ENCODE results near the gene SLC44A4.
"Not testable (repeated sequence)": the region's sequence is repeated elsewhere in the genome, so short reads cannot be mapped to it uniquely, and the experiment has no call there.

SLC44A4 gene

DNA sequence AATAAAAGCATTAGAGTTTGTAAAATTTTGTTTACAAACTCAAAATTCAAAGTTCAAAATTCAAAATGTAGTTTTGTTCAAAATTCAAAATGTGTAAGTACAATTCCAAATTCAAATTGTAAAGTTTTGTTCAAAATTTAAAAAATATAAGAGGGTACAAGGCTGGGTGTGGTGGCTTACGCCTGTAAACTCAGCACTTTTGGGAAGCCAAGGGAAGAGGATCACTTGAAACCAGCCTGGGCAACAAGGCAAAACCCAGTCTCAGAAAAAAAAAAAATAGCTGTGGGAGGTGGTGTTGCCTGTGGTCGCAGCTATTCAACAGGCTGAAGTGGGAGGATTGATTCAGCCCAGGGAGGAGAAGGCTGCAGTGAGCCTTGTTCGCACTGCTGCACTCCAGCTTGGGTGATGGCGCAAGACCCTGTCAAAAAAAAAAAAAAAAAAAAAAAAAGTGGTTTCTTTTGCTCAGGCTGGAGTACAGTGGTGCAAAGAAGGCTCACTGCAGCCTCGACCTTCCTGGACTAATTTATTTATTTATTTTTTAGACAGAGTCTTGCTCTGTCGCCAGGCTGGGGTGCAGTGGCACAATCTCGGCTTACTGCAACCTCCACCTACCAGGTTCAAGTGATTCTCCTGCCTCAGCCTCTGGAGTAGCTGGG, 28.5 kb upstream of the SLC44A4 start:
- Mint-ChIP-seq H3K4me3 (no peak overlapping the region), H3K4me1 (peaks cover 20% of the 10 kb centered on the region), H3K27ac (no peak overlapping the region), H3K9me3 (no peaks in the 10 kb centered on the region), H3K36me3 (peaks cover 9% of the 10 kb centered on the region)
- ATAC-seq (peak; percentile 53), DNase-seq (ENCODE audit: low spot score in 2 of 2) (no peak)

DNA sequence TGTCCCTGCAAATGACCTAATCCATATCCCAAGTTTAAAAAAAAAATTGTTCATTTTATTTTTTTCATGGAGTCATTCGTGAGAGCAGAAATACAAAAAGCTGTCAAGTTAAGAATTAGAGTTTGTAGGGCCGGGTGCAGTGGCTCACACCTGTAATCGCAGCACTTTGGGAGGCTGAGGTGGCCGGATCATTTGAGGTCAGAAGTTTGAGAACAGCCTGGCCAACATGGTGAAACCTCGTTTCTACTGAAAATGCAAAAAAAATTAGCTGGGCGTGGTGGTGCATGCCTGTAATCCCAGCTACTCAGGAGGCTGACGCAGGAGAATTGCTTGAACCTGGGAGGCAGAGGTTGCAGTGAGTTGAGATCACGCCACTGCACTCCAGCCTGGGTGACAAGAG, 27.9 kb upstream of the SLC44A4 start:
- H3K27ac Mint-ChIP-seq; DNase-seq (ENCODE audit: low spot score in 2 of 2); ATAC-seq; H3K4me3 Mint-ChIP-seq; H3K9me3 Mint-ChIP-seq: not testable (repeated sequence)
- Mint-ChIP-seq H3K4me1 (peaks cover 19% of the 10 kb centered on the region), H3K36me3 (peaks cover 14% of the 10 kb centered on the region)

- Mint-ChIP-seq H3K27ac (no peak overlapping the region), H3K9me3 (no peaks in the 10 kb centered on the region), H3K4me3 (no peak overlapping the region), H3K36me3 (peaks cover 15% of the 10 kb centered on the region), H3K4me1 (peaks cover 19% of the 10 kb centered on the region)
- DNase-seq (ENCODE audit: low spot score in 2 of 2) (no peak), ATAC-seq (no peak)
These were observed 27.3 kb upstream of the SLC44A4 start for GRCh38 chr6:31906122-31906521.

DNA sequence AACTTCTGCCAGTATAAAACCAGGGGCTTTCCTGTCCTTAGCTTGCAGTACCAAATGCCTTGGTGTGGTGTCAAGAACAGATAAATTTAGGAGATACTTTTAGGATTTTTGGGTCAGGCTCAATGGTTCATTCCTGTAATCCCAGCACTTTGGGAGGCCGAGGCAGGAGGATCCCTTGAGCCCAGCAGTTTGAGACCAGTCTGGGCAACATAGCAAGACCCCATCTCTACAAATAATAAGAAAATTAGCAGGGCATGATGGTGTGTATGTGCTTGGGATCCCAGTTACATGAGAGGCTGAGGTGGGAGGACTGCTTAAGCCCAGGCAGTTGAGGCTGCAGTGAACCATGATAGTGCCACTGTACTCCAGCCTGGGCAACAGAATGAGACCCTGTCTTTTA, 26.2 kb upstream of the SLC44A4 start:
- H3K4me1 Mint-ChIP-seq, result peaks cover 19% of the 10 kb centered on the region
- no peak overlapping the region for H3K27ac Mint-ChIP-seq
- ATAC-seq, result no peak
- H3K9me3 Mint-ChIP-seq, result no peaks in the 10 kb centered on the region
- no peak for DNase-seq (ENCODE audit: low spot score in 2 of 2)
- H3K4me3 Mint-ChIP-seq, result no peak overlapping the region
- H3K36me3 Mint-ChIP-seq, result peaks cover 15% of the 10 kb centered on the region

GRCh38 chr6:31903957-31904356, 25.2 kb upstream of the SLC44A4 start:
- Mint-ChIP-seq H3K9me3 (no peaks in the 10 kb centered on the region), H3K27ac (no peak overlapping the region), H3K4me1 (peaks cover 28% of the 10 kb centered on the region), H3K4me3 (no peak overlapping the region), H3K36me3 (peaks cover 15% of the 10 kb centered on the region)
- ATAC-seq, result no peak
- DNase-seq (ENCODE audit: low spot score in 2 of 2), result no peak

- Mint-ChIP-seq H3K4me1 (peaks cover 32% of the 10 kb centered on the region), H3K9me3 (no peaks in the 10 kb centered on the region), H3K27ac (peak within 1 kb of the TSS; percentile 57), H3K4me3 (peak within 1 kb of the TSS; percentile 72), H3K36me3 (peaks cover 15% of the 10 kb centered on the region)
- DNase-seq (ENCODE audit: low spot score in 2 of 2) (peak; percentile 72 to 92), ATAC-seq (peak; percentile 80)
These were observed 23.3 kb upstream of the SLC44A4 start, which contains the start of gene ZBTB12 for GRCh38 chr6:31901953-31902643. ZBTB12 (minus strand) TSS chr6:31902086; CDS start chr6:31901305, 781 bp downstream.

DNA sequence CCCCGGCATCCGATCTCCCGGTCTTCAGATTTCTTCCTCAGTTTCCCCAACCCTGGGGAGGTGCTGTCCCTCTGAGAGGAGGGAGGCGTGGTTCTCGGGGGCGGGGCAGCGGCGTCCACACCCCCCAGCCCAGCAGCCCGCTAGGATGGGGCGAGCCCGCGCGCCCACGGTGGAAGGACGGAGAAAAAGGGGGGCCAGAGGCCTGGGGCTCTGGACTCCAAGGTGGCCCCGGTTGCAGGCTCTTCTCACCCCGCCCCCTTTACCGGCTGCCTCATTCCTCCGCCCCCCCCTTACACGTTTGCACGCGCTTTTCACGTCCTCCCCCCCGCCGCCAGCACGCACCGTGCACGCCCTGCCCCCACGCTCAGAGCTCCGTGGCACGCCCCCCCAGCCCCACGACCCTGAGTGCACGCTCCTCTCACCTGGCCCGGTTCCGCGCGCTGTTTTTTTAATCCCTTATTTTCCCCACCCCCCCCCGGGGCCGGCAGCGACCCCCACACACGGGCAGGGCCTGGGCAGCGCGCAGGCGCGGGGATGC, 22.7 kb upstream of the SLC44A4 start:
- Mint-ChIP-seq H3K27ac (peak overlapping the region; percentile 57), H3K4me1 (peaks cover 35% of the 10 kb centered on the region), H3K9me3 (no peaks in the 10 kb centered on the region), H3K36me3 (peaks cover 18% of the 10 kb centered on the region), H3K4me3 (peak overlapping the region; percentile 72)
- peak; percentile 25 for ATAC-seq
- DNase-seq (ENCODE audit: low spot score in 2 of 2), result peak; percentile 29 to 76

DNA sequence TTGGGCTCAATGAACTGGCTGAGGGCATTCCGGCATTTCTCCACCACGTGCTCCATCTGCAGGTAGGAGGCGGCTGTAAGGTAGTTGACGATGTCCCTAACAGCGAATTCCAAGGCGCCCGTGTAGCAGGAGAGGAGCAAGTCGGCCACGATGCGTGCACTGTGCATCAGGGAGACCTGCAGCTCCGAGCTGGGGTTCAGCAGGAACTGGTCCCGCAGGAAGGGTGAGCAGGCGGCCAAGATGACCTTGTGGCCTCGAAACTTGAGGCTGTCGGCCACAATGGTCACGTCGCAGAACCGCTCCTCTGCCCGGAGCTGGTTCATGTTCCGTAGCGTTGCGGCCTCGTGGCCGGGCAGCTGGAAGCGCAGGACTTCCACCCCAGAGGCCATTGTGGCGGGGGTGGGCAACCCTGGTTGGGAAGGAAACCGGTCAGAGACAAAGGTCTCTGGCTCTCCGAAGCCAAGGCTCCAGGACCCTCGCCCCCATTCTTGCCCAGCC, 22.2 kb upstream of the SLC44A4 start:
- no peaks in the 10 kb centered on the region for H3K9me3 Mint-ChIP-seq
- H3K27ac Mint-ChIP-seq, result no peak overlapping the region
- no peak for DNase-seq (ENCODE audit: low spot score in 2 of 2)
- peaks cover 40% of the 10 kb centered on the region for H3K4me1 Mint-ChIP-seq
- ATAC-seq, result no peak
- peaks cover 23% of the 10 kb centered on the region for H3K36me3 Mint-ChIP-seq
- H3K4me3 Mint-ChIP-seq, result peak overlapping the region; percentile 72

DNA sequence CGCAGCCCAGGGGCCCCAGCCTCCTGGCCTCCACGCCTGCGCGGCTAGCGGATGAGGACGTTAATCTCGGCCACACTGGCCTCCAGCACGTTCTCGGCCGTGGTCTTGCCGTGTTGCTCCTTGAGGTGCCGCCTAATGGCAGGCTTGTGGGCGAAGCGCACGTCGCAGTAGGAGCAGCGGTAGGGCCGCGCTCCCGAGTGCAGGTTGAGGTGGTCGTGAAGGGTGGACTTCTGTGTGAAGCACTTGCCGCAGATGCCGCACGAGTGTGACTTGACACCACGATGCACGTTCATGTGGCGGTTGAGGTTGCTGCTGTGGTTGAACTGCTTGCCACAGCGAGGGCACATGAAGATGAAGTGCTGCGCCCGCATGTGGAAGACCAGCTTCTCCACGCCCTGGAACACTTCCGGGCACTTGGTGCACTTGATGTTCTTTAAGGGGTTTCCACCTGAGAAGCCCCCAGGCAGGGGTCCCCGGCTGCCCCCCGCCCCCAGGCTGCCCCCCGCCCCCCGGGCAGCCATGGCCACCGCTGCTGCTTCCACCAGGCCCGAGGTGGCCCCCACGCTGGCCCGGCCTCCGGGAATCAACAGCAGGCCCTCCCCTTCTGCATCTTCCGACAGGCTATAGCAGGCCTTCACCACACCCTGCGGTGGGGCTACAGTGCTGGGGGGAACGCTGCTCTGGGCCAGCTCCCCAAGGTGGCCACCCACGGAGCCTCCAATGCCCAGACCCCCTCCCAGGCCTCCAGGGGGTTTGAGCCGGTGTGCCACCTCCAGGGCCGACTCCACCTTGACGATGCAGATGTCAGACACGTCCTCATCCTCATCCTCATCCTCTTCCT, 21.3 kb upstream of the SLC44A4 start:
- Mint-ChIP-seq H3K27ac (no peak overlapping the region), H3K4me3 (peak overlapping the region; percentile 94), H3K36me3 (peaks cover 32% of the 10 kb centered on the region), H3K9me3 (no peaks in the 10 kb centered on the region), H3K4me1 (peaks cover 45% of the 10 kb centered on the region)
- no peak for DNase-seq (ENCODE audit: low spot score in 2 of 2)
- ATAC-seq, result no peak

- peak overlapping the region; percentile 94 for H3K4me3 Mint-ChIP-seq
- peaks cover 41% of the 10 kb centered on the region for H3K36me3 Mint-ChIP-seq
- no peaks in the 10 kb centered on the region for H3K9me3 Mint-ChIP-seq
- H3K27ac Mint-ChIP-seq, result no peak overlapping the region
- ATAC-seq, result no peak
- H3K4me1 Mint-ChIP-seq, result peaks cover 45% of the 10 kb centered on the region
- no peak for DNase-seq (ENCODE audit: low spot score in 2 of 2)
These were observed 20.4 kb upstream of the SLC44A4 start for GRCh38 chr6:31899215-31899614.

DNA sequence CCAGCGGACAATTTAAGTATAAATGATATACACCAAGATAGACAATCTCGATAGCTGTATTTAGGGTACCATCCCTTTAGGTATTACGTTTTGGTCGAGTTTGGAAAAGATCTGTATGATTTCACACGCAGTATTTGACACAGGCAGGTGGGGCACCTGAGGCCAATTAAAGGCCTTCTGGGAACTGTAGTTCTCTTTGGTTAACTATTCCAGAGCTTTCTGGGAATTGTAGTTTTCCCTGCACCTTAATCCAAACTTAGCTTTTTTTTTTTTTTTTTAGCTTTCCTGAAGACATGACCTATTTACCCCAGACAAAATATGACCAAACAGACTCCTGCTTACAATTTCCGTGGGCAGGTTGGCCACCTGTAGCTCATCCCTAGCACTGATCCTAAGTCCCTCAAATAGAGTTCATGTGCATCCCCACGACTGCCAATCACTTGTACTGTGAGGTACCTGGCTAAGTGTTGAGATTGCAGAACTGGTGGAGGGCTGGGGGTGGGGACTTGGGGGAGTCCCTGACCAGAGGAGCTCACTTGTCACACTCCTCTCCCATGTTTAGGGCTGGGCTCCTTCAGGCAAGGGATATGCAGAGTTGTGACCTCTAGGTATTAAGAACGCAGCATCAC, 19.7 kb upstream of the SLC44A4 start:
- H3K27ac Mint-ChIP-seq, result peak overlapping the region; percentile 91
- H3K9me3 Mint-ChIP-seq, result no peaks in the 10 kb centered on the region
- peaks cover 48% of the 10 kb centered on the region for H3K36me3 Mint-ChIP-seq
- peaks cover 45% of the 10 kb centered on the region for H3K4me1 Mint-ChIP-seq
- H3K4me3 Mint-ChIP-seq, result peak overlapping the region; percentile 94
- no peak for DNase-seq (ENCODE audit: low spot score in 2 of 2)
- peak; percentile 2 for ATAC-seq

GRCh38 chr6:31897612-31898382, 19.0 kb upstream of the SLC44A4 start, which contains the start of gene EHMT2:
EHMT2 (minus strand) TSS chr6:31897698; CDS start chr6:31897677, 21 bp downstream.
- H3K4me1 Mint-ChIP-seq, result peaks cover 40% of the 10 kb centered on the region
- peak within 1 kb of the TSS; percentile 91 for H3K27ac Mint-ChIP-seq
- peaks cover 52% of the 10 kb centered on the region for H3K36me3 Mint-ChIP-seq
- DNase-seq (ENCODE audit: low spot score in 2 of 2) (peak; percentile 78 to 90), ATAC-seq (peak; percentile 78)
- H3K4me3 Mint-ChIP-seq, result peak within 1 kb of the TSS; percentile 94
- H3K9me3 Mint-ChIP-seq, result no peaks in the 10 kb centered on the region

GRCh38 chr6:31896856-31897611, 18.2 kb upstream of the SLC44A4 start:
- Mint-ChIP-seq H3K27ac (peak overlapping the region; percentile 91), H3K4me1 (peaks cover 33% of the 10 kb centered on the region), H3K9me3 (no peaks in the 10 kb centered on the region), H3K4me3 (peak overlapping the region; percentile 94), H3K36me3 (peaks cover 51% of the 10 kb centered on the region)
- DNase-seq (ENCODE audit: low spot score in 2 of 2), result peak in 1 of 2 donors; percentile 63
- peak; percentile 1 for ATAC-seq
